CD4-positive, alpha-beta T cell treated with Interleukin-6 for 4 hours (primary cell): ENCODE results near the gene IFNG-AS1.

Experiments used
- DNase-seq: peaks from one replicate; pipeline ENCODE4 v3.0.0-alpha.2; 2020; ENCODE audit warnings: mixed read lengths

Gene IFNG-AS1

GRCh38 chr12:67989184-67989920 is at the start of gene IFNG-AS1:
Gene IFNG-AS1 (plus strand): TSS chr12:67989447.
- DNase-seq = peak; percentile 26

- DNase-seq = no peak
Measured at GRCh38 chr12:67939611-67940010, 49.6 kb upstream of the IFNG-AS1 start.

GRCh38 chr12:67940780-67941243 is 48.4 kb upstream of the IFNG-AS1 start:
- DNase-seq = no peak

GRCh38 chr12:67942724-67943123 is 46.5 kb upstream of the IFNG-AS1 start:
- no peak for DNase-seq

GRCh38 chr12:67943141-67943892 is 45.9 kb upstream of the IFNG-AS1 start:
- DNase-seq = peak; percentile 79

GRCh38 chr12:67944093-67944492 is 45.2 kb upstream of the IFNG-AS1 start:
- no peak for DNase-seq

- DNase-seq = no peak
Measured at GRCh38 chr12:67952787-67953186, 36.5 kb upstream of the IFNG-AS1 start.

GRCh38 chr12:67957383-67957782 is 31.9 kb upstream of the IFNG-AS1 start:
- DNase-seq = no peak

- no peak for DNase-seq
Measured at GRCh38 chr12:67958187-67958586, 31.1 kb upstream of the IFNG-AS1 start.

- DNase-seq = no peak
Measured at GRCh38 chr12:67964456-67964855, 24.8 kb upstream of the IFNG-AS1 start.

- no peak for DNase-seq
Measured at GRCh38 chr12:67966560-67966959, 22.7 kb upstream of the IFNG-AS1 start.

- DNase-seq = no peak
Measured at GRCh38 chr12:67968321-67968720, 20.9 kb upstream of the IFNG-AS1 start.

- no peak for DNase-seq
Measured at GRCh38 chr12:67968725-67969124, 20.5 kb upstream of the IFNG-AS1 start.

GRCh38 chr12:67969134-67969802 is 20.0 kb upstream of the IFNG-AS1 start:
- no peak for DNase-seq

- no peak for DNase-seq
Measured at GRCh38 chr12:67977668-67978067, 11.6 kb upstream of the IFNG-AS1 start.

- DNase-seq = no peak
Measured at GRCh38 chr12:67980391-67980790, 8.9 kb upstream of the IFNG-AS1 start.

- DNase-seq = no peak
Measured at GRCh38 chr12:67981287-67982162, 7.7 kb upstream of the IFNG-AS1 start.

- DNase-seq = no peak
Measured at GRCh38 chr12:67982164-67982563, 7.1 kb upstream of the IFNG-AS1 start.

GRCh38 chr12:67986632-67987031 is 2.6 kb upstream of the IFNG-AS1 start:
- no peak for DNase-seq

GRCh38 chr12:67988601-67989021 is 636 bp upstream of the IFNG-AS1 start:
- DNase-seq = no peak

GRCh38 chr12:67991158-67991557 is 1.9 kb downstream of the IFNG-AS1 start:
- DNase-seq = peak; percentile 8

GRCh38 chr12:67993143-67993542 is 3.9 kb downstream of the IFNG-AS1 start:
- DNase-seq = no peak

- DNase-seq = no peak
Measured at GRCh38 chr12:67994046-67994445, 4.8 kb downstream of the IFNG-AS1 start.
